Nephron (organoid): ENCODE data around the gene GSN.

ENCODE experiments used
- H3K27ac Mint-ChIP-seq, 3 experiments: 2 replicates each; pipeline ENCODE4 v1.8.0; 2020; ENCODE audit warnings: mixed read lengths in 3 of 3, mild to moderate bottlenecking in 2 of 3, moderate library complexity in 1 of 3
- H3K27me3 Mint-ChIP-seq: 2 replicates; pipeline ENCODE4 v1.8.0; 2021; ENCODE audit warnings: low read depth, mild to moderate bottlenecking, moderate library complexity, mixed read lengths
- H3K36me3 Mint-ChIP-seq: 2 replicates; pipeline ENCODE4 v1.8.0; 2020; ENCODE audit warnings: low read depth, mixed read lengths
- H3K4me1 Mint-ChIP-seq: 2 replicates; pipeline ENCODE4 v1.8.0; 2020; ENCODE audit warnings: mixed read lengths
- H3K4me3 Mint-ChIP-seq, 3 experiments: 2 replicates each; pipeline ENCODE4 v1.8.0; 2020; ENCODE audit warnings: mild to moderate bottlenecking in 3 of 3, mixed read lengths in 3 of 3, moderate library complexity in 2 of 3
- H3K9me3 Mint-ChIP-seq: 2 replicates; pipeline ENCODE4 v1.8.0; 2020; ENCODE audit warnings: mixed read lengths
- CTCF ChIP-seq, 3 experiments: fragments of 200-600 bp; sonication (generic); IDR thresholded peaks; one replicate each; pipeline ENCODE4 v1.5.0; 2021; ENCODE audit warnings: antibody characterized with exemption in 3 of 3; ENCODE audit not compliant: unreplicated experiment in 3 of 3

The GSN gene

GRCh38 chr9:121266906-121267650 is 884 bp upstream of the GSN start:
- Mint-ChIP-seq H3K4me3 (peak overlapping the region; percentile 90 to 94 (median 92)), H3K27ac (peak overlapping the region in 1 of 3 experiments; percentile 49), H3K9me3 (no peaks in the 10 kb centered on the region), H3K36me3 (peaks cover 3% of the 10 kb centered on the region), H3K4me1 (peaks cover 71% of the 10 kb centered on the region), H3K27me3 (peaks cover 10% of the 10 kb centered on the region)
- no peak for TF ChIP-seq CTCF (IDR thresholded peaks at IDR 0.05; ENCODE audit: unreplicated experiment in 3 of 3)

- H3K27ac Mint-ChIP-seq: peak overlapping the region; percentile 2 to 95 (median 79)
- peaks cover 5% of the 10 kb centered on the region for H3K27me3 Mint-ChIP-seq
- no peaks in the 10 kb centered on the region for H3K9me3 Mint-ChIP-seq
Measured at GRCh38 chr9:121268598-121268850, 562 bp downstream of the GSN start.

GRCh38 chr9:121268851-121269641 is 1.1 kb downstream of the GSN start:
- Mint-ChIP-seq H3K4me1 (peaks cover 77% of the 10 kb centered on the region), H3K9me3 (no peaks in the 10 kb centered on the region), H3K27ac (peak overlapping the region; percentile 2 to 95 (median 79)), H3K4me3 (peak overlapping the region; percentile 84 to 91 (median 89)), H3K36me3 (no peaks in the 10 kb centered on the region), H3K27me3 (peaks cover 5% of the 10 kb centered on the region)
- no peak for TF ChIP-seq CTCF (IDR thresholded peaks at IDR 0.05; ENCODE audit: unreplicated experiment in 3 of 3)

More at GRCh38 chr9:121268598-121268850, 562 bp downstream of the GSN start:
- no peak for TF ChIP-seq CTCF (IDR thresholded peaks at IDR 0.05; ENCODE audit: unreplicated experiment in 3 of 3)
- H3K4me1 Mint-ChIP-seq: peaks cover 73% of the 10 kb centered on the region
- H3K4me3 Mint-ChIP-seq: peak overlapping the region; percentile 84 to 91 (median 89)
- no peaks in the 10 kb centered on the region for H3K36me3 Mint-ChIP-seq

- H3K4me1 Mint-ChIP-seq: peaks cover 84% of the 10 kb centered on the region
- H3K36me3 Mint-ChIP-seq: no peaks in the 10 kb centered on the region
- peak overlapping the region; percentile 2 to 95 (median 79) for H3K27ac Mint-ChIP-seq
- no peaks in the 10 kb centered on the region for H3K9me3 Mint-ChIP-seq
- no peak for TF ChIP-seq CTCF (IDR thresholded peaks at IDR 0.05; ENCODE audit: unreplicated experiment in 3 of 3)
- peak overlapping the region; percentile 84 to 91 (median 89) for H3K4me3 Mint-ChIP-seq
- H3K27me3 Mint-ChIP-seq: no peaks in the 10 kb centered on the region
Measured at GRCh38 chr9:121269642-121270254, 1.8 kb downstream of the GSN start.

- peak overlapping the region; percentile 3 to 89 (median 71) for H3K4me3 Mint-ChIP-seq
- H3K9me3 Mint-ChIP-seq: no peaks in the 10 kb centered on the region
- H3K27me3 Mint-ChIP-seq: no peaks in the 10 kb centered on the region
- TF ChIP-seq CTCF (IDR thresholded peaks at IDR 0.05; ENCODE audit: unreplicated experiment in 3 of 3): no peak
- peak overlapping the region; percentile 93 to 96 (median 95) for H3K27ac Mint-ChIP-seq
- peaks cover 76% of the 10 kb centered on the region for H3K4me1 Mint-ChIP-seq
- no peaks in the 10 kb centered on the region for H3K36me3 Mint-ChIP-seq
Measured at GRCh38 chr9:121271368-121272341, 3.7 kb downstream of the GSN start.
